HepG2 (cell line): ENCODE data around the gene STK39. TPM values are rescaled to one million over a fixed set of nuclear protein-coding genes. Genes with fewer than 3 reads are reported as not detected.

Experiments used
- ATAC-seq: fragments of 200-7000 bp; cut with Tn5 transposase; 3 replicates; pipeline ENCODE4 v1.9.1; 2020; ENCODE audit warnings: mild to moderate bottlenecking, moderate library complexity
- BruUV-seq: library from RNA; stranded (reverse); fragments of 400-500 nt; replicated peaks from 2 replicates; lab custom pipeline; 2021; lab: Mats Ljungman, UMichigan
- CTCF ChIA-PET: fragments of 300-600 bp; formaldehyde crosslinking; extraction: SDS; loops from one replicate; lab custom pipeline; 2021; ENCODE audit warnings: low total read pairs, inconsistent platforms, low intra/inter-chr PET ratio; lab: Yijun Ruan, JAX
- POLR2A ChIA-PET: fragments of 350-600 bp; sonication (Branson Sonifier 250); formaldehyde crosslinking; loops from one replicate; lab custom pipeline; 2020; ENCODE audit warnings: antibody characterized with exemption, inconsistent platforms; lab: Yijun Ruan, JAX
- DNase-seq: peaks from one replicate; pipeline ENCODE4 v3.0.0-alpha.2; 2015; ENCODE audit warnings: low spot score
- FAIRE-seq: peaks from 3 replicates; lab custom pipeline; 2011; peaks lifted over from hg19 to GRCh38; lab: Jason Lieb, UNC
- H2AFZ ChIP-seq: one replicate; pipeline ENCODE4 v1.6.1; 2011; ENCODE audit warnings: low read length, inconsistent platforms
- H3K27ac ChIP-seq: fragments of 300-600 bp; 3 replicates; pipeline ENCODE4 v1.8.0; 2011; ENCODE audit warnings: mixed run types, mild to moderate bottlenecking, mixed read lengths, low read length, inconsistent platforms; ENCODE audit not compliant: insufficient read depth; ENCODE audit errors: extremely low read length
- H3K27me3 ChIP-seq, 2 experiments: fragments of 200-600 bp in 1 of 2; 2 replicates in 1 of 2; 3 replicates in 1 of 2; pipeline versions ENCODE4 v1.6.0 to v1.8.0; 2011; ENCODE audit warnings: low read length in 2 of 2, mild to moderate bottlenecking in 2 of 2, moderate library complexity in 2 of 2, inconsistent platforms in 1 of 2; ENCODE audit not compliant: insufficient read depth in 2 of 2, control insufficient read depth in 1 of 2
- H3K36me3 ChIP-seq, 2 experiments: fragments of 200-600 bp in 1 of 2; replicated peaks in 1 of 2; 2 replicates in 1 of 2; 3 replicates in 1 of 2; pipeline versions ENCODE4 v1.5.1 to v1.8.0; 2011; ENCODE audit warnings: low read length in 2 of 2, inconsistent platforms in 1 of 2; ENCODE audit not compliant: insufficient read depth in 2 of 2, control insufficient read depth in 1 of 2
- H3K4me1 ChIP-seq: 2 replicates; pipeline ENCODE4 v1.5.1; 2012; ENCODE audit warnings: low read length, inconsistent platforms; ENCODE audit not compliant: insufficient read depth
- H3K4me2 ChIP-seq: 2 replicates; pipeline ENCODE4 v1.6.0; 2011; ENCODE audit warnings: low read depth, low read length, inconsistent platforms
- H3K4me3 ChIP-seq, 3 experiments: fragments of 200-600 bp in 1 of 3; sonication (generic), shearing (Covaris generic) in 1 of 3; replicated peaks in 1 of 3; 2 replicates each; pipeline ENCODE4 v1.5.1; 2011 to 2016; ENCODE audit warnings: low read length in 3 of 3, inconsistent platforms in 2 of 3, low read depth in 2 of 3, mild to moderate bottlenecking in 2 of 3, control low read depth in 1 of 3, mixed read lengths in 1 of 3; ENCODE audit not compliant: insufficient read depth in 1 of 3
- H3K79me2 ChIP-seq: one replicate; pipeline ENCODE4 v1.6.1; 2011; ENCODE audit warnings: low read length, inconsistent platforms; ENCODE audit not compliant: insufficient read depth
- H3K9ac ChIP-seq: 2 replicates; pipeline ENCODE4 v1.6.0; 2011; ENCODE audit warnings: mild to moderate bottlenecking, low read depth, low read length, inconsistent platforms; ENCODE audit not compliant: insufficient read depth
- H3K9me3 ChIP-seq: 2 replicates; pipeline ENCODE4 v1.5.1; 2012; ENCODE audit warnings: mild to moderate bottlenecking, low read length
- H4K20me1 ChIP-seq: 2 replicates; pipeline ENCODE4 v1.6.0; 2011; ENCODE audit warnings: inconsistent platforms, mild to moderate bottlenecking, low read length, moderate library complexity; ENCODE audit not compliant: insufficient read depth
- HOXA7 ChIP-seq: sonication (generic); formaldehyde crosslinking; IDR thresholded peaks from 2 replicates; pipeline ENCODE4 v1.8.1; 2022; ENCODE audit warnings: mild to moderate bottlenecking, missing genetic modification reagents, moderate library complexity
- IKZF4 ChIP-seq: sonication (generic); formaldehyde crosslinking; IDR thresholded peaks from 2 replicates; pipeline ENCODE4 v1.5.1; 2020; ENCODE audit warnings: borderline replicate concordance, mild to moderate bottlenecking, low read depth, missing genetic modification reagents; ENCODE audit errors: not compliant biosample characterization
- U2AF2 ChIP-seq: fragments of 200-400 bp; formaldehyde crosslinking; IDR thresholded peaks from 2 replicates; pipeline ENCODE4 v1.6.1; 2017; ENCODE audit warnings: low read depth, mild to moderate bottlenecking, low read length
- ZNF326 ChIP-seq: sonication (generic); formaldehyde crosslinking; IDR thresholded peaks from 2 replicates; pipeline ENCODE4 v1.4.0; 2020; ENCODE audit warnings: missing genetic modification reagents, borderline replicate concordance
- ZSCAN31 ChIP-seq: sonication (generic); formaldehyde crosslinking; IDR thresholded peaks from 2 replicates; pipeline ENCODE4 v1.5.0; 2020; ENCODE audit warnings: low read depth, mild to moderate bottlenecking, missing genetic modification reagents
- WGBS: methylation state at CpG from one replicate; pipeline ENCODE4 v1.1.6; 2017; ENCODE audit warnings: low lambda C conversion rate; 5-methylcytosine and 5-hydroxymethylcytosine counted together
- in situ Hi-C: cut with HindIII; loops from 2 replicates; pipeline ENCODE4 v1.10.0; 2017; ENCODE audit warnings: low pct_unique_long_range_greater_than_20kb; ENCODE audit not compliant: extremely low pct_ligation_motif_present
- intact Hi-C: fragments of 100-400 bp; cut with micrococcal nuclease; formaldehyde crosslinking; loops from one replicate; pipeline ENCODE4 v1.10.0; 2022; ENCODE audit not compliant: unreplicated experiment
- polyA plus RNA-seq, 8 experiments: library from polyadenylated mRNA; depleted of rRNA in 3 of 8; stranded (reverse) in 7 of 8; unstranded in 1 of 8; fragments of >200 nt; fragmentation: Illumina TruSeq in 4 of 8; extraction: Trizol in 4 of 8; gene quantifications; 2 replicates each; pipeline versions ENCODE4 v1.2.1 to v1.2.3, GENCODE V29; 2011 to 2016; ENCODE audit warnings: low read depth in 4 of 8, missing spikeins in 1 of 8, mixed read lengths in 1 of 8; ENCODE audit not compliant: insufficient read depth in 1 of 8
- total RNA-seq, 5 experiments: library from RNA; depleted of rRNA; stranded (reverse); fragments of >200 nt; fragmentation: Illumina TruSeq; extraction: Trizol; gene quantifications; 2 replicates each; pipeline ENCODE4 v1.2.3, GENCODE V29; 2016; ENCODE audit warnings: low read depth in 1 of 5
- TF ChIP-seq, protein P1 (sequence below): sonication (generic); formaldehyde crosslinking; IDR thresholded peaks from 2 replicates; pipeline ENCODE4 v1.5.0; 2020; ENCODE audit warnings: mild to moderate bottlenecking, missing genetic modification reagents, borderline replicate concordance
- TF ChIP-seq, protein P2 (sequence below): sonication (generic); formaldehyde crosslinking; IDR thresholded peaks from 2 replicates; pipeline ENCODE4 v1.4.0; 2020; ENCODE audit warnings: mild to moderate bottlenecking, low read depth, missing genetic modification reagents
- TF ChIP-seq, protein P3 (sequence below): sonication (generic); formaldehyde crosslinking; IDR thresholded peaks from 2 replicates; pipeline ENCODE4 v1.4.0; 2020; ENCODE audit warnings: missing genetic modification reagents
- TF ChIP-seq, protein P4 (sequence below): sonication (generic); formaldehyde crosslinking; IDR thresholded peaks from 2 replicates; pipeline ENCODE4 v1.4.0; 2020; ENCODE audit warnings: missing genetic modification reagents, mild to moderate bottlenecking, borderline replicate concordance

STK39 gene
- total and polyA plus RNA-seq, 2 of the 13 experiments (the other 11 are each of a cell fraction or from before 2014, with no cell fraction given): 27.3 to 38.4 TPM

DNA sequence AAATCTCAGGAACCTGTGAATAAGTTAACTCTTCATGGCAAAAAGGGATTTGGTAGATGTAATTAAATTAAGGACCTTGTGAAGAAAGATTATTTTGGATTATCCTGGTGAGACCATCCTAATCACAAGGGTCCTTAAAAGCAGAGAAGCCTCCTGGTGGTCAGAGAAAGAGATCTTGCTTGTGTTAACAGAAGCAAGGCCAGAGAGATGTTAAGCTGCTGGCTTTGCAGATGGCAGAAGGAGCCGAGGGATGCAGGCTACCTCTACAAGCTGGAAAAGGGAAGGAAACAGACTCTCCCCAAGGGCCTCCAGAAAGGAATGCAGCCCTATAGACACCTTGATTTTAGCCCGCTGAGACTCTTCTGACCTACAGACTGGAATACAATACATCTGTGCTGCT lies 197.0 kb downstream of the STK39 start:
- no peak overlapping the region for H3K27ac ChIP-seq
- WGBS: 93% methylated on average over 2 of the region's 2 CpGs
- H3K4me1 ChIP-seq: peaks cover 13% of the 10 kb centered on the region
- H3K27me3 ChIP-seq: no peaks in the 10 kb centered on the region
- no peaks in the 10 kb centered on the region for H3K9me3 ChIP-seq
- POLR2A ChIA-PET: no interaction called here
- peaks cover 3 to 19% of the 10 kb centered on the region in 2 experiments; a peak in 4 of 5 replicates for H3K36me3 ChIP-seq
- intact Hi-C loops: no loop called here
- H2AFZ ChIP-seq: no peak overlapping the region
- no peaks in the 10 kb centered on the region for H4K20me1 ChIP-seq
- CTCF ChIA-PET: no interaction called here
- no peak overlapping the region for H3K4me2 ChIP-seq
- in situ Hi-C loops: no loop called here
- no peak overlapping the region for H3K9ac ChIP-seq
- ATAC-seq (no peak), DNase-seq (no peak), FAIRE-seq (no peak)
- no peaks in the 10 kb centered on the region for H3K79me2 ChIP-seq
- H3K4me3 ChIP-seq: no peak overlapping the region
- BruUV-seq: no TSS peak
- TF ChIP-seq, protein P1, sequence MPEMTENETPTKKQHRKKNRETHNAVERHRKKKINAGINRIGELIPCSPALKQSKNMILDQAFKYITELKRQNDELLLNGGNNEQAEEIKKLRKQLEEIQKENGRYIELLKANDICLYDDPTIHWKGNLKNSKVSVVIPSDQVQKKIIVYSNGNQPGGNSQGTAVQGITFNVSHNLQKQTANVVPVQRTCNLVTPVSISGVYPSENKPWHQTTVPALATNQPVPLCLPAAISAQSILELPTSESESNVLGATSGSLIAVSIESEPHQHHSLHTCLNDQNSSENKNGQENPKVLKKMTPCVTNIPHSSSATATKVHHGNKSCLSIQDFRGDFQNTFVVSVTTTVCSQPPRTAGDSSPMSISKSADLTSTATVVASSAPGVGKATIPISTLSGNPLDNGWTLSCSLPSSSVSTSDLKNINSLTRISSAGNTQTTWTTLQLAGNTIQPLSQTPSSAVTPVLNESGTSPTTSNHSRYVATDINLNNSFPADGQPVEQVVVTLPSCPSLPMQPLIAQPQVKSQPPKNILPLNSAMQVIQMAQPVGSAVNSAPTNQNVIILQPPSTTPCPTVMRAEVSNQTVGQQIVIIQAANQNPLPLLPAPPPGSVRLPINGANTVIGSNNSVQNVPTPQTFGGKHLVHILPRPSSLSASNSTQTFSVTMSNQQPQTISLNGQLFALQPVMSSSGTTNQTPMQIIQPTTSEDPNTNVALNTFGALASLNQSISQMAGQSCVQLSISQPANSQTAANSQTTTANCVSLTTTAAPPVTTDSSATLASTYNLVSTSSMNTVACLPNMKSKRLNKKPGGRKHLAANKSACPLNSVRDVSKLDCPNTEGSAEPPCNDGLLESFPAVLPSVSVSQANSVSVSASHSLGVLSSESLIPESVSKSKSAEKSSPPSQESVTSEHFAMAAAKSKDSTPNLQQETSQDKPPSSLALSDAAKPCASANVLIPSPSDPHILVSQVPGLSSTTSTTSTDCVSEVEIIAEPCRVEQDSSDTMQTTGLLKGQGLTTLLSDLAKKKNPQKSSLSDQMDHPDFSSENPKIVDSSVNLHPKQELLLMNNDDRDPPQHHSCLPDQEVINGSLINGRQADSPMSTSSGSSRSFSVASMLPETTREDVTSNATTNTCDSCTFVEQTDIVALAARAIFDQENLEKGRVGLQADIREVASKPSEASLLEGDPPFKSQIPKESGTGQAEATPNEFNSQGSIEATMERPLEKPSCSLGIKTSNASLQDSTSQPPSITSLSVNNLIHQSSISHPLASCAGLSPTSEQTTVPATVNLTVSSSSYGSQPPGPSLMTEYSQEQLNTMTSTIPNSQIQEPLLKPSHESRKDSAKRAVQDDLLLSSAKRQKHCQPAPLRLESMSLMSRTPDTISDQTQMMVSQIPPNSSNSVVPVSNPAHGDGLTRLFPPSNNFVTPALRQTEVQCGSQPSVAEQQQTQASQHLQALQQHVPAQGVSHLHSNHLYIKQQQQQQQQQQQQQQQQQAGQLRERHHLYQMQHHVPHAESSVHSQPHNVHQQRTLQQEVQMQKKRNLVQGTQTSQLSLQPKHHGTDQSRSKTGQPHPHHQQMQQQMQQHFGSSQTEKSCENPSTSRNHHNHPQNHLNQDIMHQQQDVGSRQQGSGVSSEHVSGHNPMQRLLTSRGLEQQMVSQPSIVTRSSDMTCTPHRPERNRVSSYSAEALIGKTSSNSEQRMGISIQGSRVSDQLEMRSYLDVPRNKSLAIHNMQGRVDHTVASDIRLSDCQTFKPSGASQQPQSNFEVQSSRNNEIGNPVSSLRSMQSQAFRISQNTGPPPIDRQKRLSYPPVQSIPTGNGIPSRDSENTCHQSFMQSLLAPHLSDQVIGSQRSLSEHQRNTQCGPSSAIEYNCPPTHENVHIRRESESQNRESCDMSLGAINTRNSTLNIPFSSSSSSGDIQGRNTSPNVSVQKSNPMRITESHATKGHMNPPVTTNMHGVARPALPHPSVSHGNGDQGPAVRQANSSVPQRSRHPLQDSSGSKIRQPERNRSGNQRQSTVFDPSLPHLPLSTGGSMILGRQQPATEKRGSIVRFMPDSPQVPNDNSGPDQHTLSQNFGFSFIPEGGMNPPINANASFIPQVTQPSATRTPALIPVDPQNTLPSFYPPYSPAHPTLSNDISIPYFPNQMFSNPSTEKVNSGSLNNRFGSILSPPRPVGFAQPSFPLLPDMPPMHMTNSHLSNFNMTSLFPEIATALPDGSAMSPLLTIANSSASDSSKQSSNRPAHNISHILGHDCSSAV (CRISPR knock-in tag): no peak
- no peak for TF ChIP-seq IKZF4 (CRISPR knock-in tag)
- TF ChIP-seq HOXA7 (CRISPR knock-in tag): no peak
- TF ChIP-seq, protein P2, sequence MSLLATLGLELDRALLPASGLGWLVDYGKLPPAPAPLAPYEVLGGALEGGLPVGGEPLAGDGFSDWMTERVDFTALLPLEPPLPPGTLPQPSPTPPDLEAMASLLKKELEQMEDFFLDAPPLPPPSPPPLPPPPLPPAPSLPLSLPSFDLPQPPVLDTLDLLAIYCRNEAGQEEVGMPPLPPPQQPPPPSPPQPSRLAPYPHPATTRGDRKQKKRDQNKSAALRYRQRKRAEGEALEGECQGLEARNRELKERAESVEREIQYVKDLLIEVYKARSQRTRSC: no peak
- TF ChIP-seq, protein P3, sequence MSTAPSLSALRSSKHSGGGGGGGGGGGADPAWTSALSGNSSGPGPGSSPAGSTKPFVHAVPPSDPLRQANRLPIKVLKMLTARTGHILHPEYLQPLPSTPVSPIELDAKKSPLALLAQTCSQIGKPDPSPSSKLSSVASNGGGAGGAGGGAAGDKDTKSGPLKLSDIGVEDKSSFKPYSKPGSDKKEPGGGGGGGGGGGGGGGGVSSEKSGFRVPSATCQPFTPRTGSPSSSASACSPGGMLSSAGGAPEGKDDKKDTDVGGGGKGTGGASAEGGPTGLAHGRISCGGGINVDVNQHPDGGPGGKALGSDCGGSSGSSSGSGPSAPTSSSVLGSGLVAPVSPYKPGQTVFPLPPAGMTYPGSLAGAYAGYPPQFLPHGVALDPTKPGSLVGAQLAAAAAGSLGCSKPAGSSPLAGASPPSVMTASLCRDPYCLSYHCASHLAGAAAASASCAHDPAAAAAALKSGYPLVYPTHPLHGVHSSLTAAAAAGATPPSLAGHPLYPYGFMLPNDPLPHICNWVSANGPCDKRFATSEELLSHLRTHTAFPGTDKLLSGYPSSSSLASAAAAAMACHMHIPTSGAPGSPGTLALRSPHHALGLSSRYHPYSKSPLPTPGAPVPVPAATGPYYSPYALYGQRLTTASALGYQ (CRISPR knock-in tag): no peak
- TF ChIP-seq U2AF2: no peak
- no peak for TF ChIP-seq ZSCAN31 (CRISPR knock-in tag)
- TF ChIP-seq ZNF326 (CRISPR knock-in tag): no peak
- TF ChIP-seq, protein P4, sequence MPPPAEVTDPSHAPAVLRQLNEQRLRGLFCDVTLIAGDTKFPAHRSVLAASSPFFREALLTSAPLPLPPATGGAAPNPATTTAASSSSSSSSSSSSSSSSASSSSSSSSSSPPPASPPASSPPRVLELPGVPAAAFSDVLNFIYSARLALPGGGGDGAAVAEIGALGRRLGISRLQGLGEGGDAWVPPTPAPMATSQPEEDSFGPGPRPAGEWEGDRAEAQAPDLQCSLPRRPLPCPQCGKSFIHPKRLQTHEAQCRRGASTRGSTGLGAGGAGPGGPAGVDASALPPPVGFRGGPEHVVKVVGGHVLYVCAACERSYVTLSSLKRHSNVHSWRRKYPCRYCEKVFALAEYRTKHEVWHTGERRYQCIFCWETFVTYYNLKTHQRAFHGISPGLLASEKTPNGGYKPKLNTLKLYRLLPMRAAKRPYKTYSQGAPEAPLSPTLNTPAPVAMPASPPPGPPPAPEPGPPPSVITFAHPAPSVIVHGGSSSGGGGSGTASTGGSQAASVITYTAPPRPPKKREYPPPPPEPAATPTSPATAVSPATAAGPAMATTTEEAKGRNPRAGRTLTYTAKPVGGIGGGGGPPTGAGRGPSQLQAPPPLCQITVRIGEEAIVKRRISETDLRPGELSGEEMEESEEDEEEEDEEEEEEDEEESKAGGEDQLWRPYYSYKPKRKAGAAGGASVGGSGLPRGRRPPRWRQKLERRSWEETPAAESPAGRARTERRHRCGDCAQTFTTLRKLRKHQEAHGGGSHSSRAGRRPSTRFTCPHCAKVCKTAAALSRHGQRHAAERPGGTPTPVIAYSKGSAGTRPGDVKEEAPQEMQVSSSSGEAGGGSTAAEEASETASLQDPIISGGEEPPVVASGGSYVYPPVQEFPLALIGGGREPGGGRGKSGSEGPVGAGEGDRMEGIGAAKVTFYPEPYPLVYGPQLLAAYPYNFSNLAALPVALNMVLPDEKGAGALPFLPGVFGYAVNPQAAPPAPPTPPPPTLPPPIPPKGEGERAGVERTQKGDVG (CRISPR knock-in tag): no peak
